GM12873 (cell line): Measurements from ENCODE around the gene GPRC5C.

ENCODE experiments used
- CTCF ChIP-seq: IDR thresholded peaks from 2 replicates; pipeline ENCODE4 v1.5.1; 2012; ENCODE audit warnings: low read depth, mild to moderate bottlenecking, moderate library complexity, low read length, control low read depth; ENCODE audit not compliant: insufficient read depth; ENCODE audit errors: missing control alignments

The GPRC5C gene

GRCh38 chr17:74443516-74444296 lies 11.8 kb downstream of the GPRC5C start:
- TF ChIP-seq CTCF: no peak

- no peak for TF ChIP-seq CTCF
Measured at GRCh38 chr17:74444406-74444805, 12.5 kb downstream of the GPRC5C start.

GRCh38 chr17:74445158-74445557 lies 13.3 kb downstream of the GPRC5C start:
- TF ChIP-seq CTCF: no peak

- peak; percentile 27 for TF ChIP-seq CTCF
Measured at GRCh38 chr17:74446551-74447500, 14.9 kb downstream of the GPRC5C start.

- TF ChIP-seq CTCF: no peak
Measured at GRCh38 chr17:74447628-74448159, 15.8 kb downstream of the GPRC5C start.

- no peak for TF ChIP-seq CTCF
Measured at GRCh38 chr17:74448756-74449155, 16.9 kb downstream of the GPRC5C start.

- no peak for TF ChIP-seq CTCF
Measured at GRCh38 chr17:74449306-74449705, 17.4 kb downstream of the GPRC5C start.
